Measurements from ENCODE around the gene ZIM2.
A peak's percentile ranks its signal among the peaks of the same experiment; 100 is the strongest.

The ZIM2 gene

GRCh38 chr19:56811480-56811879 lies 29.0 kb downstream of the ZIM2 start:
- FAIRE-seq (no peak), DNase-seq (ENCODE audit: low spot score) (no peak)

GRCh38 chr19:56810260-56810659 lies 30.3 kb downstream of the ZIM2 start:
- no peak for DNase-seq (ENCODE audit: low spot score)

GRCh38 chr19:56808717-56809392 lies 31.7 kb downstream of the ZIM2 start:
- DNase-seq (ENCODE audit: low spot score) (no peak), FAIRE-seq (no peak)

More at GRCh38 chr19:56810260-56810659, 30.3 kb downstream of the ZIM2 start:
- no peak for FAIRE-seq

DNA sequence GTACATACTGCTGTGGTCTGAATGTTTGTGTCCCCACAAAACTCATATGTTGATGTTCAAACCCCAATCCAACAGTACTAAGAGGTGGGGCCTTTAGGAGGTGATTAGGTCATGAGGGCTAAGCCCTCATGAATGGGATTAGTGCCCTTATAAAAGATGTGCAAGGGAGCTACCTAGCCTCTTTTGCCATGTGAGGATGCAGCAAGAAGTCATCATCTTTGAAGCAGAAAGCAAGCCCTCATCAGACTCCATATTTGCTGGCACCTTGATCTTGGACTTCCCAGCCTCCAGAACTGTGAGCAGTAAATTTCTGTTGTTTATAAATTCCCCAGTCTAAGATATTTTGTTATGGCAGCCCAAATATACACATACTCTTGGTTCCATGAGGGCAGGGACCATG lies 33.9 kb downstream of the ZIM2 start:
- FAIRE-seq (no peak), DNase-seq (ENCODE audit: low spot score) (no peak)

DNA sequence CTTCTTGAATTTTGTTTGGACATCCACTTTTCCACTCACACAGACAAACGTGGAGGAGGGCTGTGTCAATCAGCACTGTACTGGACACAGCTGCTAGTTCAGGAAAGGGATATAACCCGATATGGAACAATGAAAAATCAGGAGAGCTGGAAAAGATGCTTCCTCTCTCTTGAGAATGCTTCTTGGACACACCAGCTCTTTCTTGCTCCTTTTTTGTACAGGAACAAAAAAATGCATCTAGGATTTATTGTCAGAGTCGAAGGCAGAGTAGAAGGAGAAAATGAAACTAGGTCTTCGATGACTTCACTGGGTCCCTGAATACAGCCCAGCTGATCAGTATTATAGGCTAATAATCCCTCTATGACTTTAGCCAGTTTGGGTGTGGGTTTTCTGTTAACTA lies 62.2 kb downstream of the ZIM2 start:
- DNase-seq (ENCODE audit: low spot score) (no peak), FAIRE-seq (no peak)

- FAIRE-seq, result no peak
- DNase-seq (ENCODE audit: low spot score), result no peak
Measured at GRCh38 chr19:56769650-56770049, 70.9 kb downstream of the ZIM2 start.

GRCh38 chr19:56765137-56765536 lies 75.4 kb downstream of the ZIM2 start:
- FAIRE-seq (peak; percentile 84), DNase-seq (ENCODE audit: low spot score) (peak; percentile 86)

DNA sequence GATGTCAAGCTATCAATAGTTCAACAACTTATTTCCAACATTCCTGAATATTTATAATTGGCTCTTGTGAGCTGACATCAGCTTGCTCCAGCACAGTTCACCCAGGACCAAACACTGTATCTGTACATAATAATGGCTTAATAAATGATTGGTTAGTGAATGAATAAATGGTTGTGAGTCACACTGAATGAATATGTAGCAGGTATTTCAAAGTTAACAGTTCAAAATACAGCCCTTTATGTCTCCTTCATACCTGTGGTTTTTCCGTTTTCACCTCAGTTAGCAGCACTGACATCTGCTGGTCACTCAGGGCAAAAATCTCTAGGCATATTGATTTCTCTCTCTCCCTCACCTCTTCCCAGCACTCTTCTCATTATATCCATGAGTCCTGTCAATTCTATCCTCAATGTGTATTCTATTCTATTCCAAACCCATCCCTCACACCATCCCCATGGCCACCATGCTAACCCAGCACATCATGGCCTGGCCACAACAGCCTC lies 76.3 kb downstream of the ZIM2 start:
- no peak for FAIRE-seq

DNA sequence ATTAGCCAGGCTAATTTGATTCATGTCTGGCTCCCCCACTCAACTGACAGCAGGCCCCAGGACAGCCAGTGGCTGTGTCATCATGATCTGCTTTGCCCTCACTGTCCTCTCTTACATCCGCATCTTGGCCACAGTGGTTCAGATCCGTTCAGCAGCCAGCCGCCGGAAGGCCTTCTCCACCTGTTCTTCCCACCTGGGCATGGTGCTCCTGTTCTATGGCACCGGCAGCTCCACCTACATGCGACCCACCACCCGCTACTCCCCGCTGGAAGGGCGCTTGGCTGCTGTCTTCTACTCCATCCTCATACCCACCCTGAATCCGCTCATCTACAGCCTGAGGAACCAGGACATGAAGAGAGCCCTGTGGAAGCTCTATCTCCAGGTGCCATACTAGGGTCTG lies 79.7 kb downstream of the ZIM2 start:
- FAIRE-seq, result no peak

More for the DNA sequence above, 76.3 kb downstream of the ZIM2 start:
- no peak for DNase-seq (ENCODE audit: low spot score)

GRCh38 chr19:56759531-56759930 lies 81.0 kb downstream of the ZIM2 start:
- DNase-seq (ENCODE audit: low spot score), result no peak
- no peak for FAIRE-seq

More for the DNA sequence above, 79.7 kb downstream of the ZIM2 start:
- DNase-seq (ENCODE audit: low spot score), result no peak

GRCh38 chr19:56751078-56751489 lies 89.4 kb downstream of the ZIM2 start:
- no peak for FAIRE-seq
- no peak for DNase-seq (ENCODE audit: low spot score)

DNA sequence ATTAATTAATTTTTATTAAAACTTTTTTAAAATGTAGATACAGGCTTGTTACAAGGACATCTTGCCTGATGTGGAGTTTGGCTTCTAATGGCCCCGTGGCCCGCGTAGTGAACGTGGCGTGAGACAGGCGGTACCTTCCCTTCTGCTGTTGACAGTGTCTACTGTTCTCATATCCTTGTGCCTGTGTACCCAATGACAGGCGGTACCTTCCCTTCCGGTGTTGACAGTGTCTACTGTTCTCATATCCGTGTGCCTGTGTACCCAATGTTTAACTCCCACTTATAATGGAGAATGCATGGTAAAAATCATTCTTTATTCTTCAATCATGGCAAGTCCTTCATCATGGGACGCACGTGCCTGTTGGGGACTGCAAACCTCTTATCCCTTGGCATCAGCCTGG lies 89.9 kb downstream of the ZIM2 start:
- FAIRE-seq, result no peak
- DNase-seq (ENCODE audit: low spot score), result no peak

- FAIRE-seq, result no peak
- DNase-seq (ENCODE audit: low spot score), result peak; percentile 47
Measured at GRCh38 chr19:56748378-56748777, 92.1 kb downstream of the ZIM2 start.

DNA sequence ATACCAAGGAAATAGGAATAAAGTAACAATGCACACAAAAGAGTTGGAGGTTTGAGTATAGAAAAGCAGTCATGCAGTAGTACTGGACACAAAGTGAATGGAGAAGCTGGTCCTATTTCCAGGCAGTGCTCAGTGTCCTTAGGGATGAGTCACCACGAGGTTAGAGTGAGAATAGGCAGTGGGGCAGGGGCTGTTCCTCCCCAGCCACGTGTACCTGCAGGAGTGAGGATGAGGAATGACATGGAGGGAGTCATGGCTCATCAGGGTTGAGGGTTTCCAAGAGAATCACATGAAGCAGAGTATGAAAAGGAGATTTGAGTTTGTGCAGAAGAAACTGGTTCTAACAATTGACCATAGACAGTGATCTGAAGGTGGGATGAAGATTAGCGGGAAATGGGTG lies 94.2 kb downstream of the ZIM2 start:
- DNase-seq (ENCODE audit: low spot score) (no peak), FAIRE-seq (no peak)

DNA sequence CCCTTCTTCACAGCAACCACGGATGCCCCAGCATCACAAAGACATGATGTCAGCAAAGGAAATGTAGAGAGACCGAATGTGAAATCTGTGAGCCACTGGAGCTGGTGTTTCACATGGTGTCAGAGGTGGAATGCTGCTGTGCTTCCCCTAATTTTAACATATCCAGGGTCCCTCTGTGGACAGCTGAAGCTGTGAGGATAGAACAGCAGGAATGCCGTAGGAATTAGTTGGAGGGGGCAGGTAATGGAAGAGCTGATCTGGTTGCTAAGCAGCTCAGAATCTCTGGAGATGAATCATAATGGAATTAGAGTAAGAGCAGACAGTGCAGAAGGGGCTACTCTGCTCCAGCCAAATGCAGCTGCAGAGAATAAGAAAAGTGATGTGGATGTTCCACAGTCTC lies 100.0 kb downstream of the ZIM2 start:
- FAIRE-seq, result no peak

GRCh38 chr19:56736571-56736970 lies 104.0 kb downstream of the ZIM2 start:
- DNase-seq (ENCODE audit: low spot score) (no peak), FAIRE-seq (no peak)

More for the DNA sequence above, 100.0 kb downstream of the ZIM2 start:
- no peak for DNase-seq (ENCODE audit: low spot score)

DNA sequence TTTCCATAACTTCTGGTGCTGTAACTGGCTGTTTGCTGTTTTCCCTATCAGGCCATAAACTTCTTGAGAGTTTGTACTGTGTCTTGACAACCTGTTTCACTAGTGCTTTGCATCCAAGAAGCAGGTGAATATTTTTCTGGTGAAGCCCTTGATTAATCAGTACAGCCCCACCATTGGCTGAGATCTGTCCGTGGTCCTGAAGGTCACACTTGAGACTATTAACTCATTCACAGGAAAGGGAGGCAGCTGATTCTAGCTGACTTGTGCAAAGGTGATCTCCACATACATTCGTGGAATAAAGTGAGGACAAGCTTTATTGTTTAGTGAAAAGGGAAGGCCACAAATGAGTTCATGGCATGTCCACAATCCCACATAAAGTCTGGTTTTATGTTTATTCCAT lies 107.5 kb downstream of the ZIM2 start:
- FAIRE-seq, result no peak

DNA sequence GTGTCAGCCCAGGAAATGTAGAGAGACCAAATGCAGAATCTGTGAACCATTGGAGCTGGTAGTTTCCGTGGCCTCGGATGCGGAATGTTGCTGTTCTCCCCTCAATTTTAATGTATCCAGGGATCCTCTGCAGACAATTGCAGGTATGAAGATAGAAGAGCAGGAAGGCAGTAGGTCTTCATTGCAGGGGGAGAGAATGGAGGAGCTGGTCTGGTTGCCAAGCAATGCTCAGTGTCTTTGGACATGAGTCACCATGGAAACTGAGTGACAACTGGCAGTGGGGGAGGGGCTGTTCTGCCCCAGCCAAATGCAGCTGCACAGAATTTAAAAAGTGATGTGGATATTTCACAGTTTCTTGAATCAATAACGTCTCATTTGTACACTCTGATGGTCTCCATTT lies 112.8 kb downstream of the ZIM2 start:
- no peak for DNase-seq (ENCODE audit: low spot score)
- no peak for FAIRE-seq

More for the DNA sequence above, 107.5 kb downstream of the ZIM2 start:
- DNase-seq (ENCODE audit: low spot score), result peak; percentile 36

DNA sequence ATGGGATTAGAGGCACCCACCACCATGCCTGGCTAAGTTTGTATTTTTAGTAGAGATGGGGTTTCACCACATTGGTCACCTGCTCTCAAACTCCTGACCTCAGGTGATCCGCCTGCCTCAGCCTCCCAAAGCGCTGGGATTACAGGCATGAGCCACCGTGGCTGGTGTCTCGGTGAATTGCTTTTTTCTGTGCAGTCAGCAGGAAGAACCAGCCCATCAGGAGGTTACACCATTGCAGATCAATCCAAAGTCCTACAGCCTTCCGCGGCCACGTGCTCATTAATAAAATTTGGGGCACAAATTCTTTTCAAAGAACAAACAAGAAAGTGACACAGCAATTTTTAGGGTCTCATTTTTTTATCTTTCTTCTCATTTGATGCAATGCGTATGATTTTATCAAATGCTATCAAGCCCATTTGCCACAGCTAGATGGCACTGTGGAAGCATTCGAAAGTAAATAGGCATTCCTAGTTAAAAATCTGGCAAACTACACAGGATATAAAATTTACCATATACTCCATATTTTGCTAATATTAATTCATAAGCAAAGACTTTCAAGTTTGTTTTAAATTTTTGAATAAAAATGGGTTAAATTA lies 114.6 kb downstream of the ZIM2 start:
- DNase-seq (ENCODE audit: low spot score), result peak; percentile 29
- FAIRE-seq, result no peak
